ENCODE data around the gene NECTIN2. TPM values are rescaled to one million over a fixed set of nuclear protein-coding genes. Genes with fewer than 3 reads are reported as not detected.

NECTIN2 gene
- total RNA-seq, 4 donors from 2014 or later: 63.2 to 126 (median 90.4) TPM

DNA sequence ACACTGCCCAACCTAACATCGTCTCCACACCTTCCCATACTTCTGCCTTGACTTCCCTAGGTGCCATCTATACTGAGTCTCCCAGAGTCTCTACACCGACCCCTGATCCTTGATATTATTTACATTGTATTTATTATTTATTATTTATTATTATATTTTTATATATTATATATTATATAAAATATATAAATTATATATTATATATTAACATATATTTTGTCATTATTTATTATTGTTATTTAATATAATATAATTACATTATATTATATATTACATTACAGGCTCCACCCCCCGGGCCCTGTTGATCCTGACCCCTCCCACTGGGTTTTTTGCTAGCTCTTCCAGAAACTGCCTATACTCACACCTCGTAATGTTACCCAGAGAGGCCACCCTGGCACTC lies 26.6 kb downstream of the NECTIN2 start:
- 86 to 93% methylated on average over 4 of the region's 4 CpGs for WGBS, 2 donors
- DNase-seq (ENCODE audit: low spot score in 2 of 2): no peak

DNA sequence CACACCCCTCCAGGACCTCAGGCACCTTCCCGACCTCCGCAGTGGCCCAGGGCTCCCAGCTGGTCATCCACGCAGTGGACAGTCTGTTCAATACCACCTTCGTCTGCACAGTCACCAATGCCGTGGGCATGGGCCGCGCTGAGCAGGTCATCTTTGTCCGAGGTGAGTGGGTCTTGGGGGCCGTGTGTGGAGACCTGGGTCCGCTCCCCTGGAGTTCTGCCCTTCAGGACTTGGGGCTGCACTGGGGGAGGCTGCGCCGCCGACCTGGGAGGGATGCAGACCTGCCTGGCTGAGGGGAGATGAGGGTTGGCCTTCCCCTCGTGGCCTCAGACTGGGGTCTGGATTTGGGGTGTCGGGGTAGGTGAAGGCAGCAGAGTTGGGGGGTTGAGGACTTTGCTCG lies 28.2 kb downstream of the NECTIN2 start:
- DNase-seq (ENCODE audit: low spot score in 2 of 2): no peak
- peaks cover 0 to 26% (median 0%) of the 10 kb centered on the region in 4 donors for H3K4me1 ChIP-seq
- H3K4me3 ChIP-seq: no peak overlapping the region
- WGBS, 2 donors: 93 to 95% methylated on average over 12 to 16 of the region's 16 CpGs
- H3K27ac ChIP-seq: no peak overlapping the region
- TF ChIP-seq, protein P1, sequence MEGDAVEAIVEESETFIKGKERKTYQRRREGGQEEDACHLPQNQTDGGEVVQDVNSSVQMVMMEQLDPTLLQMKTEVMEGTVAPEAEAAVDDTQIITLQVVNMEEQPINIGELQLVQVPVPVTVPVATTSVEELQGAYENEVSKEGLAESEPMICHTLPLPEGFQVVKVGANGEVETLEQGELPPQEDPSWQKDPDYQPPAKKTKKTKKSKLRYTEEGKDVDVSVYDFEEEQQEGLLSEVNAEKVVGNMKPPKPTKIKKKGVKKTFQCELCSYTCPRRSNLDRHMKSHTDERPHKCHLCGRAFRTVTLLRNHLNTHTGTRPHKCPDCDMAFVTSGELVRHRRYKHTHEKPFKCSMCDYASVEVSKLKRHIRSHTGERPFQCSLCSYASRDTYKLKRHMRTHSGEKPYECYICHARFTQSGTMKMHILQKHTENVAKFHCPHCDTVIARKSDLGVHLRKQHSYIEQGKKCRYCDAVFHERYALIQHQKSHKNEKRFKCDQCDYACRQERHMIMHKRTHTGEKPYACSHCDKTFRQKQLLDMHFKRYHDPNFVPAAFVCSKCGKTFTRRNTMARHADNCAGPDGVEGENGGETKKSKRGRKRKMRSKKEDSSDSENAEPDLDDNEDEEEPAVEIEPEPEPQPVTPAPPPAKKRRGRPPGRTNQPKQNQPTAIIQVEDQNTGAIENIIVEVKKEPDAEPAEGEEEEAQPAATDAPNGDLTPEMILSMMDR (IDR thresholded peaks at IDR 0.05): no peak
- TF ChIP-seq EP300 (IDR thresholded peaks at IDR 0.05) (no peak), POLR2A (IDR thresholded peaks at IDR 0.05) (no peak)
- H3K27me3 ChIP-seq: no peaks in the 10 kb centered on the region
- no peaks in the 10 kb centered on the region for H3K9me3 ChIP-seq
- peaks cover 0 to 90% (median 6%) of the 10 kb centered on the region in 3 donors for H3K36me3 ChIP-seq

More for the DNA sequence above, 26.6 kb downstream of the NECTIN2 start:
- Histone ChIP-seq H3K27me3 (no peaks in the 10 kb centered on the region), H3K4me1 (peaks cover 0 to 29% (median 0%) of the 10 kb centered on the region in 4 donors), H3K9me3 (no peaks in the 10 kb centered on the region), H3K27ac (no peak overlapping the region), H3K4me3 (no peak overlapping the region), H3K36me3 (peaks cover 0 to 87% (median 6%) of the 10 kb centered on the region in 3 donors)
- TF ChIP-seq EP300 (IDR thresholded peaks at IDR 0.05) (no peak), POLR2A (IDR thresholded peaks at IDR 0.05) (no peak)
- TF ChIP-seq, protein P1 (IDR thresholded peaks at IDR 0.05): no peak

DNA sequence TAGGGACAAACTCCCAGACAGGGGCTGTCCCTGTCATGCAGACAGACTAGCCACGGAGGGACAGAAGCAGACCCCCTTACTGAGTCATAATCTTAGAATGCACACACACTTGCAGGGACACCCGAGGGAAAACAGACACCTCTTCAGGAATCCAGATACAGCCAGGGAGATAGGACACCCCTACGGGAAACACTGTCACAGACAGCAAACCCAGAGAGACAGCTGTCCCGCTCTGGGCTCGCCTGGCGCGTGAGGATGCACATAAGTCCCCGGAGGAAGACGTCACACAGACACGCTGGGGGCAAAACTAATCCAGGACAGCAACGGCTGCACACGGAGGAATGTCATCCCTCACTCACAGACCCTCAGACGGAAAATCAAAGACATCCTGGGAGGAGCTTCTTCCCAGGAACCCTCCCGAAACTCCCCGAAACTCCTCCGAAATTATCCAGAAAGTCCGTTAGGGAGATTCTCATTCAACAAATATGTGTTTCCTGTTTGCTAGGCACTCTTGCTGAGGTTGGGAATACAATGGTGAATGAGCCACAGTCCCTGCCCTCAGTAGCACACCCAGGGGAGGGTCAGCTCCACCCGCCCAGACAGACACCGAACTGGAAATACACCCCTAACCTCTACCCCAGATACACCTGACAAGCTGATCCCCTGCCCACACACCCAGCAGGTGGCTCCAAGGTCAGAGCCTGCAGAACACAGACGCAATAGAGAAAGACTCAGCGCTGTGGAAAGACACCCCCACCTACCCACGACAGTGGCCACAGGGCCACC lies 29.8 kb downstream of the NECTIN2 start:
- H3K27ac ChIP-seq: no peak overlapping the region
- H3K27me3 ChIP-seq: no peaks in the 10 kb centered on the region
- no peaks in the 10 kb centered on the region for H3K9me3 ChIP-seq
- TF ChIP-seq POLR2A (IDR thresholded peaks at IDR 0.05) (no peak), EP300 (IDR thresholded peaks at IDR 0.05) (no peak)
- TF ChIP-seq, protein P1 (IDR thresholded peaks at IDR 0.05): no peak
- H3K4me3 ChIP-seq: no peak overlapping the region
- no peak for DNase-seq (ENCODE audit: low spot score in 2 of 2)
- peaks cover 0 to 95% (median 6%) of the 10 kb centered on the region in 3 donors for H3K36me3 ChIP-seq
- H3K4me1 ChIP-seq: peaks cover 0 to 15% (median 0%) of the 10 kb centered on the region in 4 donors
- 48 to 68% methylated on average over 16 to 22 of the region's 22 CpGs for WGBS, 2 donors

DNA sequence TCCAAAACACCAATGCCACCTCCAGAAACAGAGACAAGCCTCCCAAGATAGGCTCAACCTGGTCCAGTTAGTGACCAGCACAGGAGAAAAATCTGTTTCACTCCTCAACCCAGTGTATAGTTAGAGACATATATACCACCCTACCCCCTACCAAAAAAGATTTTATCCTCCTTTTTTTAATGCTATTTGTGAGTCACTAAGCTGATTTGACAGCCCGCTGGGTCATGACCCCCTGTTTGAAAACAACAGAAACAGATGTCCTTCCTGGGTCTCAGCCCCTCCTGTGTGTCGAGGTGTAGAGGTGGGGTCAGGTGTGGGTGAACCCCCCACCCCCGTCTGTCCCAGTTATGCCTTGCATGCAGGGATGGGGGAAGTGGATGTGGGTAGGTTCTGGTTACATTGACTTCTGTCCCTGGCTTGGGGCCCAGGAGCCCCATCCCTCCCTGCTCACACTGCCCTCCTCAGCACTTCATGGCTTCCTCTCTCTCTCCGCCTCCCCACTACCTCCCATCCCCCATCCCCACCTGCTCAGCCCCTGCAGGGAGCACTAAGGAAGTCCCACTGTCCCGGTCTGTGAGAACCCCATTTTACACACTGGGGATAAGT lies 30.9 kb downstream of the NECTIN2 start:
- Histone ChIP-seq H3K4me3 (no peak overlapping the region), H3K27ac (no peak overlapping the region), H3K4me1 (peaks cover 0 to 7% (median 0%) of the 10 kb centered on the region in 4 donors), H3K27me3 (no peaks in the 10 kb centered on the region), H3K36me3 (peaks cover 0 to 88% (median 6%) of the 10 kb centered on the region in 3 donors), H3K9me3 (no peaks in the 10 kb centered on the region)
- TF ChIP-seq, protein P1 (IDR thresholded peaks at IDR 0.05): no peak
- TF ChIP-seq EP300 (IDR thresholded peaks at IDR 0.05): no peak
- no peak for TF ChIP-seq POLR2A (IDR thresholded peaks at IDR 0.05)
- WGBS, 2 donors: 54 to 58% methylated on average over 5 of the region's 5 CpGs
- DNase-seq (ENCODE audit: low spot score in 2 of 2): no peak

All from tibial nerve (tissue), 4 donors.